Heart right ventricle (tissue), 16 donors: Measurements from ENCODE around the gene HHATL. TPM values are rescaled to one million over a fixed set of nuclear protein-coding genes. Genes with fewer than 3 reads are reported as not detected.

ENCODE experiments used
- ATAC-seq, 8 donors: fragments of 200-7000 bp; cut with Tn5 transposase; one replicate each; pipeline ENCODE4 v1.9.1; 2020; ENCODE audit warnings: mild to moderate bottlenecking in 8 of 8, moderate library complexity in 8 of 8, moderate number of reproducible peaks in 1 of 8
- DNase-seq, 2 donors: peaks; one replicate each; pipeline ENCODE4 v3.0.0-alpha.2; 2020
- H3K27ac ChIP-seq, 10 donors: fragments of 200-600 bp; sonication (generic) in 2 of 10; one replicate each; pipeline versions ENCODE4 v1.5.0 to v1.8.0; 2020 to 2022; ENCODE audit warnings: mild to moderate bottlenecking in 3 of 10
- H3K27me3 ChIP-seq, 7 donors: fragments of 200-600 bp; one replicate each; pipeline ENCODE4 v1.8.0; 2021 to 2022; ENCODE audit warnings: mild to moderate bottlenecking in 2 of 7
- H3K36me3 ChIP-seq, 9 donors: fragments of 200-600 bp; sonication (generic) in 1 of 9; one replicate each; pipeline versions ENCODE4 v1.5.0 to v1.8.0; 2020 to 2022; ENCODE audit warnings: mild to moderate bottlenecking in 2 of 9
- H3K4me1 ChIP-seq, 9 donors: fragments of 200-600 bp; sonication (generic) in 1 of 9; one replicate each; pipeline versions ENCODE4 v1.5.0 to v1.8.0; 2020 to 2022; ENCODE audit warnings: mild to moderate bottlenecking in 4 of 9
- H3K4me3 ChIP-seq, 10 donors: fragments of 200-600 bp; sonication (generic) in 2 of 10; one replicate each; pipeline versions ENCODE4 v1.5.0 to v1.8.0; 2020 to 2022; ENCODE audit warnings: mild to moderate bottlenecking in 7 of 10, moderate library complexity in 2 of 10
- H3K9me3 ChIP-seq, 11 donors: fragments of 200-600 bp in 10 of 11; sonication (generic) in 2 of 11; one replicate each; pipeline versions ENCODE4 v1.5.0 to v1.8.0; 2013 to 2022; ENCODE audit warnings: mild to moderate bottlenecking in 2 of 11, control low read depth in 1 of 11, moderate library complexity in 1 of 11
- WGBS, 2 donors: extraction: QIAGEN DNeasy Blood & Tissue Kit; methylation state at CpG; one replicate each; pipeline ENCODE4 v1.1.7; 2013; ENCODE audit warnings: inconsistent platforms in 1 of 2; 5-methylcytosine and 5-hydroxymethylcytosine counted together
- intact Hi-C, 10 donors: fragments of 100-400 bp; cut with DNase I; formaldehyde crosslinking; loops; one replicate each; pipeline versions ENCODE4 v1.11.1 to v1.14.2; 2022
- polyA plus RNA-seq, 2 donors: library from polyadenylated mRNA; stranded (reverse); fragments of 200-250 nt; gene quantifications; one replicate each; pipeline ENCODE4 v1.2.3, GENCODE V29; 2013
- total RNA-seq, 10 donors: library from RNA; stranded (reverse); fragmentation: NEBNext Ultra II Directional in 3 of 10; extraction: Animal tissue kit (Norgen Biotek cat#: 25700) in 3 of 10; gene quantifications; one replicate each; pipeline versions ENCODE4 v1.2.1 to v1.2.4, GENCODE V29; 2021 to 2023
- TF ChIP-seq, protein P1 (sequence below), 9 donors: fragments of 200-600 bp; sonication (generic) in 2 of 9; IDR thresholded peaks; one replicate each; pipeline versions ENCODE4 v1.5.0 to v1.8.0; 2021 to 2022; ENCODE audit warnings: antibody characterized with exemption in 9 of 9, mild to moderate bottlenecking in 5 of 9, moderate library complexity in 1 of 9
- donor health status: Arrhythmogenic right ventricular cardiomyopathy.
- donor health status: ischemic (EF 13 %, LVEDD 7.1; RV severe dilation, severe dysfunction).
- donor health status: healthy with polysubstance abuse.
- donor health status: DM: no; HTN: yes; CAD: no.
- donor health status: DM: no; HTN: no; CAD: no.
- donor health status: ischemic (EF 25% LVEDD 6.9; RV normal size, moderate dysfunction).
- donor health status: ischemic (EF 25% LVEDD 5.7; RV mildly dilated, moderate dysfunction).
- donor health status: healthy.
- donor health status: DM: yes; HTN: yes; CAD: no.
- donor health status: Ischemic cardiomyopathy.
- donor health status: ischemic (EF 35%, LVEDD 5.7; RV mildly dilated, moderate dysfunction).
- donor health status: nonischemic (EF 11% LVEDD 7.7; RV severe dilation, severe dysfunction).
- donor health status: DM: yes; HTN: yes; CAD: no.
- donor health status: PGD.
- donor health status: ischemic (EF 29% LVEDD 5.4; RV normal size, mild dysfunction).
- donor health status: nonischemic (EF 23%, LVEDD 6.1; RV moderate dilation, normal function).

Gene HHATL
- total and polyA plus RNA-seq, 12 donors = 332 to 2,035 (median 624) TPM

DNA sequence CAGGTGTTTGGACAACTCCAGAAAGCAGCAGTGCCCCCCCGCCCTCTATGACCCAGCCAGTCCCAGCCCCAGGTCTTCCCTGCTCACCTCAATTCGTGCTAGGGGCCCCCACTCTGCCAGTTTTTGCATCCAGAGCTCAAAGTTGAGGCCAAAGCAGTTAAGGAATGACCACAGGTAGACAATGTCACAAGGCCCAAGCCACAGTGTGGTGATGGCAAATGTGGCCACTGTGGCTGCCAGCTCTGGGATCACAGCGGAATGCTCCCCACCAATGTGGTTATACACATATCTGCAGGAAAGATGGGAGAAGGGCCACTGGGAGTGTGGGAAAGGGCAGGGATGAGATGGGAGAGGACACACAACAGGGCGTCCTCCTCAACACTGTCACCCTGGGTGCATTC is 9.1 kb downstream of the HHATL start:
- intact Hi-C loops = no loop called here
- DNase-seq = no peak
- Histone ChIP-seq H3K9me3 (no peaks in the 10 kb centered on the region), H3K4me1 (peaks cover 0 to 27% (median 12%) of the 10 kb centered on the region in 9 donors), H3K27ac (peak overlapping the region in 1 of 10 donors; percentile 28), H3K4me3 (no peak overlapping the region), H3K27me3 (no peaks in the 10 kb centered on the region), H3K36me3 (peaks cover 0 to 13% (median 0%) of the 10 kb centered on the region in 9 donors)
- ATAC-seq = no peak
- 83 to 86% methylated on average over 4 of the region's 4 CpGs for WGBS, 2 donors
- TF ChIP-seq, protein P1, sequence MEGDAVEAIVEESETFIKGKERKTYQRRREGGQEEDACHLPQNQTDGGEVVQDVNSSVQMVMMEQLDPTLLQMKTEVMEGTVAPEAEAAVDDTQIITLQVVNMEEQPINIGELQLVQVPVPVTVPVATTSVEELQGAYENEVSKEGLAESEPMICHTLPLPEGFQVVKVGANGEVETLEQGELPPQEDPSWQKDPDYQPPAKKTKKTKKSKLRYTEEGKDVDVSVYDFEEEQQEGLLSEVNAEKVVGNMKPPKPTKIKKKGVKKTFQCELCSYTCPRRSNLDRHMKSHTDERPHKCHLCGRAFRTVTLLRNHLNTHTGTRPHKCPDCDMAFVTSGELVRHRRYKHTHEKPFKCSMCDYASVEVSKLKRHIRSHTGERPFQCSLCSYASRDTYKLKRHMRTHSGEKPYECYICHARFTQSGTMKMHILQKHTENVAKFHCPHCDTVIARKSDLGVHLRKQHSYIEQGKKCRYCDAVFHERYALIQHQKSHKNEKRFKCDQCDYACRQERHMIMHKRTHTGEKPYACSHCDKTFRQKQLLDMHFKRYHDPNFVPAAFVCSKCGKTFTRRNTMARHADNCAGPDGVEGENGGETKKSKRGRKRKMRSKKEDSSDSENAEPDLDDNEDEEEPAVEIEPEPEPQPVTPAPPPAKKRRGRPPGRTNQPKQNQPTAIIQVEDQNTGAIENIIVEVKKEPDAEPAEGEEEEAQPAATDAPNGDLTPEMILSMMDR (IDR thresholded peaks at IDR 0.05) = no peak

DNA sequence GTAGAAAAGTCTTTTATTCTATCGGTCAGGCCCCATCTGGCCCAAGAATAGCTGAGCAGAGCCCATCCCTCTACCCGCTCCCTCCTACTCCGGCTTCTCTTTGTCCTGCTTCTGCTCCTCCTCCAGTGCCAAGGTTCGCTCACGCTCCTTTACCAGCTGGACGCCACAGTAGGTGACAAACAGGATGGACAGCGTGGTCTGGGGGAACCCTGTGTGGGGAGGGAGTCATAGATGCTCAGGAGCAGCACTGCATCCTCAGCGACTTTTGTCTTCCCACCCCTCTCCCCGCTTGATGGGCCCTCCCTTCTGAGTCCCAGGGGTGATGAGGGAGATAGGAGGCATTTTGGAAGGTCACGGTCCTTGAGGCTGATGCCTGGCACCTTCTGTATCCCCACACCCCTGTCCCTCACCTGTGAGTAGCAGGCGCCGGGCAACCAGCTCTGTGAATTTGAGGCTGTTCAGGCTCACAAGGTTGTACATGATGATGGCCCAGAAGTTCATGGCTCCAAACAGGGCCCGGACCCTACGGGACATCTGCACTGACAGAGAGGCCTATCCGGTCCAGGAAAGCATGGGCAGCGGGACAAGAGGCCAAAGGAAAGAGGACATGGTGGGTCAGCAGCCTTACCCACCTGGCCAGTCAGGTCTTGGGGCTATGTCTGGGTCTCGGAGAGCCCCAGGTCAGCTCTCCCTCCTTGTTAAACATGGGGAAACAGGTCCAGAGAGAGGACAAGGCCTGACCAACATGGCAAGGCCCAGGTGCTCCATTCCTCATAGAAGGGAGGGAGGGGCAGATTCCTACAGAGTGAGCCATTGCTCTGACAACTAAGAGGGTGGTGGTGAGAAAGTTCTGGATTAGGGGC is 9.7 kb downstream of the HHATL start:
- TF ChIP-seq, protein P1 (IDR thresholded peaks at IDR 0.05) = no peak
- peaks cover 0 to 20% (median 11%) of the 10 kb centered on the region in 9 donors for H3K4me1 ChIP-seq
- no peak overlapping the region for H3K4me3 ChIP-seq
- peak overlapping the region in 1 of 10 donors; percentile 10 for H3K27ac ChIP-seq
- intact Hi-C loops = no loop called here
- no peaks in the 10 kb centered on the region for H3K9me3 ChIP-seq
- DNase-seq (no peak), ATAC-seq (peak in 3 of 8 donors; percentile 2 to 3 (median 2))
- 83 to 85% methylated on average over 17 of the region's 17 CpGs for WGBS, 2 donors
- no peaks in the 10 kb centered on the region for H3K27me3 ChIP-seq
- H3K36me3 ChIP-seq = peaks cover 0 to 7% (median 0%) of the 10 kb centered on the region in 9 donors

DNA sequence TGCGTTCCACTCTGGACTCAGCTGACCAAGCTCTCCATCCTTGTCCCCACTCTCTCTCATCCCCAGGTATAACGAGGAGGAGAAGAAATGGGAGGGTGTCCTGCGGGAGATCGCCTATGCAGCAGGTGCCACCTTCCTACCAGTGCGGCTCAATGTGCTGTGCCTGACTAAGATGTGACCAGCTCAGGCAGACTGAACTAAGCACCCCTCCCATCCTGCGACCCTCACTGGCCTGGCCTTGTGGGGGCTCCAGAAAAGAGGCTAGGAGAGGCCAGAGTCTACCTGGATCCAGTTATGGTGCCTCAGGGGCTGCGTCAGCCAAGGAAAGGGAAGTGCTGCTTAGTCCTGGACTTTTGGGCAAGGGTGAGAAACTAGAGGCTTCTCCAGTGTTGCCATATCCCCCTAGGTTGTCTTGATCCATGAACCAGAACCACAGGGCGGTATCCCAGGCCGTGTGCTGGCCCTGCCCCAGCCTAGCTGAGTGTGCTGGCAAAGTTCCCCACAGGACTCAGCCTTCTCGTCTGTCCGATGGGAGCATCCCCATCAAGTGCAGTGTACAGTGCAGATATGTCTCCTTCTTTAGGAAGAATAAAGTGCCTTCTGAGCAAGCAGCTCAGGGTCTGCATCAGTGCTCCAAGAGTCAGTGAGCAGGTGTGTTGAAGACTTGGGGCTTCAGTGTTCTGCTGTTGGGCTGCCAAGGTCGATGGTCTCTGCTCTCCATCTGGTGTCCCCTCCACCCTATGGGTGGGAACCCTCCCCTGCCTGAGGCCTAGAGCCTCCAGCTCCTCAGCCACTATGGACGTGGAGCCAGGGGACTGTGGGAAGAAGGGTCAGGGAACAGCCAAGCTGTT is 10.6 kb downstream of the HHATL start:
- intact Hi-C loops = no loop called here

More for the DNA sequence above, 10.6 kb downstream of the HHATL start:
- H3K27ac ChIP-seq = peak overlapping the region in 1 of 10 donors; percentile 30
- DNase-seq = no peak
- peaks cover 0 to 1% (median 0%) of the 10 kb centered on the region in 7 donors for H3K27me3 ChIP-seq
- H3K4me1 ChIP-seq = peaks cover 0 to 12% (median 4%) of the 10 kb centered on the region in 9 donors
- no peaks in the 10 kb centered on the region for H3K36me3 ChIP-seq
- WGBS, 2 donors = 76 to 82% methylated on average over 13 of the region's 13 CpGs
- ATAC-seq = peak in 5 of 8 donors; percentile 2 to 8 (median 4)
- no peak overlapping the region for H3K4me3 ChIP-seq
- TF ChIP-seq, protein P1 (IDR thresholded peaks at IDR 0.05) = no peak
- H3K9me3 ChIP-seq = no peaks in the 10 kb centered on the region
